ENCODE measurements around the gene RAB4B. TPM values are rescaled to one million over a fixed set of nuclear protein-coding genes. Genes with fewer than 3 reads are reported as not detected.
"Not testable (repeated sequence)": the region's sequence is repeated elsewhere in the genome, so short reads cannot be mapped to it uniquely, and the experiment has no call there.

The RAB4B gene, protein sequence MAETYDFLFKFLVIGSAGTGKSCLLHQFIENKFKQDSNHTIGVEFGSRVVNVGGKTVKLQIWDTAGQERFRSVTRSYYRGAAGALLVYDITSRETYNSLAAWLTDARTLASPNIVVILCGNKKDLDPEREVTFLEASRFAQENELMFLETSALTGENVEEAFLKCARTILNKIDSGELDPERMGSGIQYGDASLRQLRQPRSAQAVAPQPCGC
- total RNA-seq = 8.0 and 13.8 TPM in 2 replicates

DNA sequence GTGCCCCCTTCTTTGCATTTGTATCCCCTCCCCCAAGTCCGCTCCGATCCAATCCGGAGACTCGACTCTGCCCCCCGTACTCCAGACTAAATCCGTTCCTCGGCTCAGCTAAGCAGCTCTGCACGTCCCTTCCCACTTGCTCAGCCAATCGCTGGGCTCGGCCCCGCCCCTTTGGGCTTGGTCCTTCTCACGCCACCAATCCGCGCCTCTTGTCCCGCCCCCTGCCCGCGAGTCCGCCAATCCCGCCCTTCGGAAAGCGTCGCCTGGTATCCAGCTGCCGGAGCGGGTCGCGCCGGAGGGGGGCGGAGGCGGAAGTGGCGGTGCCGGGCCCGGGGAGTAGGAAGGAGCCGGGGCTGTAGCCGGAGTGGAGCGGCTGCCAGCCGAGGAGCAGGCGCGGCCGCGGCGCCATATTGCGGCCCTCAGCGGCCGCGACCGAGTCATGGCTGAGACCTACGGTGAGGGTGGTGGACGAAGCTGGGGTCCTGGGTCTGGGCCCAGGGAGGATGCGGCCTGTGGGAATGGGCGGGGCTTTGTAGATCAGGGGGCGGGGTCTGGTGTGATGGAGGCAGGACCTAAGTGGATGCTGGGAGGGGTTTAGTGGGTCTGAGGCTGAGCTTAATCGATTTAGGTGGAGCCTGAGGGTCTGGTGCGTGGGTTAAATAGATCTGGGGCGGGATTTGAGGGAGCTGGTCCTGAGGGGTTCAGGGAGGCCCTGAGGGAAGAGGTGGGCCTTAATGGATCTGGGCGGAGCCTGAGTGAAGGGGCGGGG, at the start of gene RAB4B:
TSS of gene RAB4B (plus strand) at position 311 of the 769 bp plus-strand sequence. CDS start at position 440, 129 bp downstream.
- peaks cover 12% of the 10 kb centered on the region for H3K4me1 ChIP-seq (ENCODE audit: insufficient read depth, low read length)
- peaks cover 4% of the 10 kb centered on the region for H3K79me2 ChIP-seq (ENCODE audit: insufficient read depth, low read length)
- peak within 1 kb of the TSS; percentile 77 for H3K4me3 ChIP-seq (ENCODE audit: insufficient read depth, low read length)
- H3K4me2 ChIP-seq (ENCODE audit: insufficient read depth, low read length) = peak within 1 kb of the TSS; percentile 99
- TF ChIP-seq CTCF (IDR thresholded peaks at IDR 0.05; ENCODE audit: extremely low read depth, low read depth, low read length) = no peak
- H2AFZ ChIP-seq (ENCODE audit: low read length) = peak within 1 kb of the TSS; percentile 92
- no peaks in the 10 kb centered on the region for H3K36me3 ChIP-seq (ENCODE audit: insufficient read depth, low read length)
- H3K9me3 ChIP-seq (ENCODE audit: low read depth, low read length) = no peaks in the 10 kb centered on the region
- DNase-seq (ENCODE audit: insufficient read length, low spot score, missing footprints) = peak; percentile 98
- peak within 1 kb of the TSS; percentile 88 for H3K27ac ChIP-seq (ENCODE audit: low read depth, low read length)
- H4K20me1 ChIP-seq (ENCODE audit: insufficient read depth, low read length) = no peaks in the 10 kb centered on the region
- no peaks in the 10 kb centered on the region for H3K27me3 ChIP-seq (ENCODE audit: insufficient read depth, low read length)

DNA sequence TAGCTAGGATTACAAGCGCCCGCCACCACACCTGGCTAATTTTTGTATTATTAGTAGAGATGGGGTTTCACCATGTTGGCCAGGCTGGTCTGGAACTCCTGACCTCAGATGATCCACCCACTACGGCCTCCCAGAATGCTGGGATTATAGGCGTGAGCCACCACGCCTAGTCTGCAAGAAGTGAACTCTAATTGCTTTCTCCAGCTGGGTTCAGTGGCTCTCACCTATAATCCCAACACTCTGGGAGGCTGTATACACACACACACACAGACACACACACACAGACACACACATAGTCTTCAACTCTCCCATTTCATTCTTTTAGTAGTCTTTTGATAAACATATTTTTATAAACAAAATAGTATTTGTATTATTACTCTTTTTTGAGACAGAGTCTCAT, 48.0 kb upstream of the RAB4B start:
- H3K36me3 ChIP-seq (ENCODE audit: insufficient read depth, low read length) = peaks cover 67% of the 10 kb centered on the region
- not testable (repeated sequence) for H2AFZ ChIP-seq (ENCODE audit: low read length); H3K9me3 ChIP-seq (ENCODE audit: low read depth, low read length); H3K4me3 ChIP-seq (ENCODE audit: insufficient read depth, low read length); H3K27me3 ChIP-seq (ENCODE audit: insufficient read depth, low read length); H3K79me2 ChIP-seq (ENCODE audit: insufficient read depth, low read length); H3K4me2 ChIP-seq (ENCODE audit: insufficient read depth, low read length); H3K27ac ChIP-seq (ENCODE audit: low read depth, low read length); H4K20me1 ChIP-seq (ENCODE audit: insufficient read depth, low read length); DNase-seq (ENCODE audit: insufficient read length, low spot score, missing footprints); H3K4me1 ChIP-seq (ENCODE audit: insufficient read depth, low read length)

GRCh38 chr19:40732304-40732703, 45.7 kb upstream of the RAB4B start:
- H3K4me2 ChIP-seq (ENCODE audit: insufficient read depth, low read length); H2AFZ ChIP-seq (ENCODE audit: low read length); DNase-seq (ENCODE audit: insufficient read length, low spot score, missing footprints); H3K27me3 ChIP-seq (ENCODE audit: insufficient read depth, low read length); H3K27ac ChIP-seq (ENCODE audit: low read depth, low read length); H4K20me1 ChIP-seq (ENCODE audit: insufficient read depth, low read length); H3K9me3 ChIP-seq (ENCODE audit: low read depth, low read length); H3K4me3 ChIP-seq (ENCODE audit: insufficient read depth, low read length); H3K79me2 ChIP-seq (ENCODE audit: insufficient read depth, low read length); H3K4me1 ChIP-seq (ENCODE audit: insufficient read depth, low read length): not testable (repeated sequence)
- peaks cover 65% of the 10 kb centered on the region for H3K36me3 ChIP-seq (ENCODE audit: insufficient read depth, low read length)

DNA sequence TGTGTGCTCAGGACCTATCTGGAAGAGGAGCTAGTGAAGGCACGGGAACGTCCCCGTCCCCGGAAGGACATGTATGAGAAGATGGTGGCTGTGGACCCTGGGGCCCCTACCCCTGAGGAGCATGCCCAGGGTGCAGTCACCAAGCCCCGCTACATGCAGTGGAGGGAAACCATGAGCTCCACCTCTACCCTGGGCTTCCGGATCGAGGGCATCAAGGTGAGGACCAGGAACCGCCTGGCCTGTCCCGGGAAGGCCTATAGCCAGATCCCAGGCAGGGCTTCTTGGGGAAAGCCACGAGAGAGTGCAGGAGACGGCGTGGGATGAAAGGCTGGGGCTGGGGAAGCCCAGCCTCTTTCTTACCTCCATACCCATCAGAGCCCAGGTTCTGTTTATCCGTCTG, 44.9 kb upstream of the RAB4B start:
- no peak overlapping the region for H3K4me2 ChIP-seq (ENCODE audit: insufficient read depth, low read length)
- H3K36me3 ChIP-seq (ENCODE audit: insufficient read depth, low read length) = peaks cover 62% of the 10 kb centered on the region
- no peak overlapping the region for H3K27ac ChIP-seq (ENCODE audit: low read depth, low read length)
- no peaks in the 10 kb centered on the region for H4K20me1 ChIP-seq (ENCODE audit: insufficient read depth, low read length)
- no peaks in the 10 kb centered on the region for H3K9me3 ChIP-seq (ENCODE audit: low read depth, low read length)
- TF ChIP-seq CTCF (IDR thresholded peaks at IDR 0.05; ENCODE audit: extremely low read depth, low read depth, low read length) = no peak
- H3K4me1 ChIP-seq (ENCODE audit: insufficient read depth, low read length) = no peaks in the 10 kb centered on the region
- no peaks in the 10 kb centered on the region for H3K27me3 ChIP-seq (ENCODE audit: insufficient read depth, low read length)
- no peak overlapping the region for H3K4me3 ChIP-seq (ENCODE audit: insufficient read depth, low read length)
- no peaks in the 10 kb centered on the region for H3K79me2 ChIP-seq (ENCODE audit: insufficient read depth, low read length)
- no peak overlapping the region for H2AFZ ChIP-seq (ENCODE audit: low read length)
- no peak for DNase-seq (ENCODE audit: insufficient read length, low spot score, missing footprints)

All from osteoblast (primary cell).